Measurements from ENCODE around the gene KCNH2.
"Not testable (repeated sequence)": the region's sequence is repeated elsewhere in the genome, so short reads cannot be mapped to it uniquely, and the experiment has no call there.

KCNH2 gene

DNA sequence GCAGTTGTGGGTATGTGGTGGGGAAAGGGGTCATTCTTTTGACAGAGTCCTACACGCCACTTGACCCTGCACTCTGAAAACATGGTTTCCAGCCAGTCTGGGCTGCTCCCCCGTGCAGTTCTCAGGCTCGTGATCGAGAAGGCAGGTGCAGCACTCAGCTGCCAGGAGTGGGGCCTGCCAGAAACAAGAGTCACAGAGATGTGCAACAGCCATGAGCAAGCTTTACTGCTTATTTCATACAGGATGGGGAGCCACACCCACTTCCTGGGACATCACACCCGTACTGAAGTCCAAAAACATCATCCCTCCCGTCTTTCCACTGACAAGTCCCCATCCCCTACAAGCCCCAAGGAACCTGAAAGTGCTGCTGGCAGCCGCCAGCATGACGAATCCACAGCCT is 36.8 kb upstream of the KCNH2 start:
- TF ChIP-seq, protein P1, sequence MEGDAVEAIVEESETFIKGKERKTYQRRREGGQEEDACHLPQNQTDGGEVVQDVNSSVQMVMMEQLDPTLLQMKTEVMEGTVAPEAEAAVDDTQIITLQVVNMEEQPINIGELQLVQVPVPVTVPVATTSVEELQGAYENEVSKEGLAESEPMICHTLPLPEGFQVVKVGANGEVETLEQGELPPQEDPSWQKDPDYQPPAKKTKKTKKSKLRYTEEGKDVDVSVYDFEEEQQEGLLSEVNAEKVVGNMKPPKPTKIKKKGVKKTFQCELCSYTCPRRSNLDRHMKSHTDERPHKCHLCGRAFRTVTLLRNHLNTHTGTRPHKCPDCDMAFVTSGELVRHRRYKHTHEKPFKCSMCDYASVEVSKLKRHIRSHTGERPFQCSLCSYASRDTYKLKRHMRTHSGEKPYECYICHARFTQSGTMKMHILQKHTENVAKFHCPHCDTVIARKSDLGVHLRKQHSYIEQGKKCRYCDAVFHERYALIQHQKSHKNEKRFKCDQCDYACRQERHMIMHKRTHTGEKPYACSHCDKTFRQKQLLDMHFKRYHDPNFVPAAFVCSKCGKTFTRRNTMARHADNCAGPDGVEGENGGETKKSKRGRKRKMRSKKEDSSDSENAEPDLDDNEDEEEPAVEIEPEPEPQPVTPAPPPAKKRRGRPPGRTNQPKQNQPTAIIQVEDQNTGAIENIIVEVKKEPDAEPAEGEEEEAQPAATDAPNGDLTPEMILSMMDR (conservative IDR thresholded peaks at IDR 0.05), result no peak
- no peak overlapping the region for H3K27ac ChIP-seq

DNA sequence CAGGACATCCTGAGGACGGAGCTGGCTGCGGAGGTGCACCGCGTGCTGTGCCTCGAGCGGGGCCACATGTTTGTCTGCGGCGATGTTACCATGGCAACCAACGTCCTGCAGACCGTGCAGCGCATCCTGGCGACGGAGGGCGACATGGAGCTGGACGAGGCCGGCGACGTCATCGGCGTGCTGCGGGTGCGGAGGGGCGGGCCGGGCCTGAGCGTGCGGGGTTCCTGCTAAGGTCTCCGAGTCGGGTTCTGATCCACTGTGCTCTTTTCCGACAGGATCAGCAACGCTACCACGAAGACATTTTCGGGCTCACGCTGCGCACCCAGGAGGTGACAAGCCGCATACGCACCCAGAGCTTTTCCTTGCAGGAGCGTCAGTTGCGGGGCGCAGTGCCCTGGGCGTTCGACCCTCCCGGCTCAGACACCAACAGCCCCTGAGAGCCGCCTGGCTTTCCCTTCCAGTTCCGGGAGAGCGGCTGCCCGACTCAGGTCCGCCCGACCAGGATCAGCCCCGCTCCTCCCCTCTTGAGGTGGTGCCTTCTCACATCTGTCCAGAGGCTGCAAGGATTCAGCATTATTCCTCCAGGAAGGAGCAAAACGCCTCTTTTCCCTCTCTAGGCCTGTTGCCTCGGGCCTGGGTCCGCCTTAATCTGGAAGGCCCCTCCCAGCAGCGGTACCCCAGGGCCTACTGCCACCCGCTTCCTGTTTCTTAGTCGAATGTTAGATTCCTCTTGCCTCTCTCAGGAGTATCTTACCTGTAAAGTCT is 35.8 kb upstream of the KCNH2 start:
- H3K27ac ChIP-seq, result no peak overlapping the region
- TF ChIP-seq, protein P1 (conservative IDR thresholded peaks at IDR 0.05), result no peak

DNA sequence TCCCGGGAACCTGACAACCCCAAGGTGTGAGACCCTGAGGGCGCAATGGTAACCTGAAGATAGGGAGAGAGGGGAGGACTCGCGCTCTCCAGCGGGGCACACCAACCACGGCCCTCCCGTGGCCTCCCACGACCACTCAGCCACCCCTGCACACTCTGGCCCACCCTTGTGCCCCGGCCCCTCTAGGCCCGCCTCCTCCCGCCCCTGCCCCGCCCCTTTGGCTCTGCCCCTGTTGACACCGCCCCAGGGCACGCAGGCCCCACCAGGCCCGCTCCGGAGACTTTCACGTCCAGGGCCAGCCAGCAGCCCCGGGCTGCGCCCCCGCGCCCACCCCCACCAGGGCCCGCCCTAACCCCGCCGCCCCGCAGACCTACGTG is 35.2 kb upstream of the KCNH2 start:
- no peak overlapping the region for H3K27ac ChIP-seq
- TF ChIP-seq, protein P1 (conservative IDR thresholded peaks at IDR 0.05), result no peak

DNA sequence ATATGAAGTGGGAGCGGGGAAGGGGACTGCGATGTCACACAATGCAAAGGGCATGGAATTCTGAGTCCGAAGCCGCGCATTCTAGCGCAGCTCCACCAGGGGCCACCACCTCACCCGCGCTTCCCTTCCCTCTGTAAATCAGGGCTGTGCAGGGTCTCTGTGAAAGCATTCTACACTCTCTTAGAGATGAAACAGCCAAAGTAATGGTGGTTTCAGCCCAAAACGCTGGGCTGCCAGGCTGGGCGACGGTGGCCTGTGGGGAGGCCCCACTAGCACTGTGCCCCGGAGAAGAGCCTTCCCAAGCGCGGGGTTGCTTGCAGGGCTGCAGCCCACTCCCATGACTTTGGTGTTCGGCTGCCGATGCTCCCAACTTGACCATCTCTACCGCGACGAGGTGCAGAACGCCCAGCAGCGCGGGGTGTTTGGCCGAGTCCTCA is 34.8 kb upstream of the KCNH2 start:
- TF ChIP-seq, protein P1 (conservative IDR thresholded peaks at IDR 0.05), result peak; percentile 66
- H3K27ac ChIP-seq, result no peak overlapping the region

DNA sequence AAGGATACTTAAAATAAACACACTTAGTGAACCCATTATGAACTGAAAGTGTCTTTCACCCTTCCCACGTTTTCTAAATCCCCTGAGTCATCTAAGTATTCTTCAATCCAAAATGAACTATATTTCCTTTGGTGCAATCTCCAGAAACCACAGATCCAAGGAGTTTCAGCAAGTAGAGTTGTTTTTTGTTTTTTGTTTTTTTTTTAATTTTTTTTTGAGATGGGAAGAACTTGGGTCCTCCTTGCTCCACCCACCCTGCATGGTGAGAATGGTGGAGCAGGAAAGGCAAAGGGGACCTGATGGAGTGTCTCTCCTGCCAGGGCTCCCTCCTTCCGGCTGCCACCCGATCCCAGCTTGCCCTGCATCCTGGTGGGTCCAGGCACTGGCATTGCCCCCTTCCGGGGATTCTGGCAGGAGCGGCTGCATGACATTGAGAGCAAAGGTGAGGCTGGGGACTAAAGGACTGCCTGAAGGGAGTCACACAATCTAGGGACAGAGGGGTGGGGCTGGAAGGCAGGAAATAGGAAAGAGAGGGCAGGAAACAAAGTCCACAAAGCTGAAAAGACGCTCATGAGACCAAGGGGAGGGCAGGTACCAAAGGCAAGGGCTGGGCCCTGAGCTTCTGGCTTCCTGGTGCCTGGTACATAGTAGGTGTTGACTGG is 34.0 kb upstream of the KCNH2 start:
- TF ChIP-seq, protein P1 (conservative IDR thresholded peaks at IDR 0.05), result no peak
- no peak overlapping the region for H3K27ac ChIP-seq

DNA sequence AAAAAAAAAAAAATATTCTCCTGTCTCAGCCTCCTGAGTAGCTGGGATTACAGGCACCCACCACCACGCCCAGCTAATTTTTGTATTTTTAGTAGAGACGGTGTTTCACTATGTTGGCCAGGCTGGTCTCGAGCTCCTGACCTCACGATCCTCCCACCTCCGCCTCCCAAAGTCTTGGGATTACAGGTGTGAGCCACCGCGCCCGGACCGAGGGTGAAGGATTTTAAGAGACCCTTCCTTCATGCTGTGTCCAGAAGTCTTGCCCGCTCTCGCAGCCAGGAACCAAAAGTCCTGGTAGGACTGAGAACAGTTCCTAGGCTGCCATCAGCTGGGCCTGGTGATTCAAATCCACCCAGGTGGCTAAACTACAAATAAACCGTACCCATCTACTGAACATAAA is 33.5 kb upstream of the KCNH2 start:
- not testable (repeated sequence) for H3K27ac ChIP-seq

DNA sequence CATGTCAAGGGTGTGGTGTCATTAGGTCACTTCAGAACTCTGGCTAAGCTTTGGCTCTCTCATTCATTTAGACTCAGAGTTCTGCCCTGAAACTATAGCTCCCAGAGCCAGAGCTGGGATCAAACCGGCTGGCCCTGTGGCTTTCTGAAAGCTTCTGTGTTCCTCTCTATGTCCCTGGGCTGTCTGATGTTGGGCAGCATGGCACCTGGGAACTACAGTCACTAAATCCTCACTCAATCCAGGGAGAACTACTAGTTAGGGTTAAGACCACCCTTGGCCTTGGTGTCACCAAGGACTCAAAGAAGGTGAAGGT is 32.9 kb upstream of the KCNH2 start:
- H3K27ac ChIP-seq, result no peak overlapping the region

More for the DNA sequence above, 32.9 kb upstream of the KCNH2 start:
- TF ChIP-seq, protein P1 (conservative IDR thresholded peaks at IDR 0.05), result no peak

Data from VCaP (cell line).